Measurements from ENCODE around the gene NACA. TPM values are rescaled to one million over a fixed set of nuclear protein-coding genes. Genes with fewer than 3 reads are reported as not detected.
"Not testable (repeated sequence)": the region's sequence is repeated elsewhere in the genome, so short reads cannot be mapped to it uniquely, and the experiment has no call there.

NACA gene
- polyA plus RNA-seq (ENCODE audit: insufficient read length in 12 of 12), result 1,000 to 10,000 TPM in 11 of 12 donors, 100 to 1,000 TPM in 1; 260 to 2,150 (median 1,740) TPM
- long read RNA-seq, donor 1, transcript NACA-202 (8 exons, 1,059 nt), result minor isoform, 26 of 1,287 reads
- long read RNA-seq, donor 1, transcript NACA-217 (3 exons, 544 nt), result minor isoform, 8 of 1,287 reads
- long read RNA-seq, donor 1, transcript NACA-204 (8 exons, 802 nt), result minor isoform, 36 of 1,287 reads
- long read RNA-seq, donor 1, transcript NACA-201 (8 exons, 2,690 nt), result major isoform, 746 of 1,287 reads
- long read RNA-seq, donor 1, partial matches to known transcripts, result 430 of 1,287 reads
- long read RNA-seq, donor 1, other reads (novel, unspliced or antisense), result 27 of 1,287 reads
- long read RNA-seq, donor 2, transcript NACA-204 (8 exons, 802 nt), result minor isoform, 16 of 972 reads
- long read RNA-seq, donor 2, transcript NACA-201 (8 exons, 2,690 nt), result major isoform, 392 of 972 reads
- long read RNA-seq, donor 2, transcript NACA-202 (8 exons, 1,059 nt), result minor isoform, 13 of 972 reads
- long read RNA-seq, donor 2, partial matches to known transcripts, result 490 of 972 reads
- long read RNA-seq, donor 2, other reads (novel, unspliced or antisense), result 53 of 972 reads
- long read RNA-seq, donor 3, transcript NACA-202 (8 exons, 1,059 nt), result minor isoform, 8 of 375 reads
- long read RNA-seq, donor 3, transcript NACA-201 (8 exons, 2,690 nt), result major isoform, 168 of 375 reads
- long read RNA-seq, donor 3, transcript NACA-204 (8 exons, 802 nt), result minor isoform, 5 of 375 reads
- long read RNA-seq, donor 3, partial matches to known transcripts, result 178 of 375 reads
- long read RNA-seq, donor 3, other reads (novel, unspliced or antisense), result 8 of 375 reads
- long read RNA-seq, donor 4, transcript NACA-204 (8 exons, 802 nt), result minor isoform, 9 of 335 reads
- long read RNA-seq, donor 4, transcript NACA-201 (8 exons, 2,690 nt), result major isoform, 171 of 335 reads
- long read RNA-seq, donor 4, transcript NACA-202 (8 exons, 1,059 nt), result minor isoform, 5 of 335 reads
- long read RNA-seq, donor 4, partial matches to known transcripts, result 148 of 335 reads
- long read RNA-seq, donor 4, other reads (novel, unspliced or antisense), result 0 of 335 reads
- long read RNA-seq, donor 5, result 0 reads
- long read RNA-seq, donor 6, transcript NACA-217 (3 exons, 544 nt), result minor isoform, 5 of 460 reads
- long read RNA-seq, donor 6, transcript NACA-202 (8 exons, 1,059 nt), result minor isoform, 7 of 460 reads
- long read RNA-seq, donor 6, transcript NACA-204 (8 exons, 802 nt), result minor isoform, 15 of 460 reads
- long read RNA-seq, donor 6, transcript NACA-201 (8 exons, 2,690 nt), result major isoform, 229 of 460 reads
- long read RNA-seq, donor 6, partial matches to known transcripts, result 189 of 460 reads
- long read RNA-seq, donor 6, other reads (novel, unspliced or antisense), result 10 of 460 reads
- long read RNA-seq, donor 7, transcript NACA-204 (8 exons, 802 nt), result minor isoform, 16 of 410 reads
- long read RNA-seq, donor 7, transcript NACA-201 (8 exons, 2,690 nt), result major isoform, 213 of 410 reads
- long read RNA-seq, donor 7, transcript NACA-202 (8 exons, 1,059 nt), result minor isoform, 11 of 410 reads
- long read RNA-seq, donor 7, partial matches to known transcripts, result 154 of 410 reads
- long read RNA-seq, donor 7, other reads (novel, unspliced or antisense), result 10 of 410 reads
- long read RNA-seq, donor 8, transcript NACA-202 (8 exons, 1,059 nt), result minor isoform, 19 of 745 reads
- long read RNA-seq, donor 8, transcript NACA-201 (8 exons, 2,690 nt), result major isoform, 315 of 745 reads
- long read RNA-seq, donor 8, transcript NACA-204 (8 exons, 802 nt), result minor isoform, 21 of 745 reads
- long read RNA-seq, donor 8, partial matches to known transcripts, result 349 of 745 reads
- long read RNA-seq, donor 8, other reads (novel, unspliced or antisense), result 38 of 745 reads
- long read RNA-seq, donor 9, transcript NACA-204 (8 exons, 802 nt), result minor isoform, 13 of 567 reads
- long read RNA-seq, donor 9, transcript NACA-202 (8 exons, 1,059 nt), result minor isoform, 13 of 567 reads
- long read RNA-seq, donor 9, transcript NACA-201 (8 exons, 2,690 nt), result major isoform, 303 of 567 reads
- long read RNA-seq, donor 9, partial matches to known transcripts, result 212 of 567 reads
- long read RNA-seq, donor 9, other reads (novel, unspliced or antisense), result 17 of 567 reads
- long read RNA-seq, donor 10, transcript NACA-204 (8 exons, 802 nt), result minor isoform, 17 of 654 reads
- long read RNA-seq, donor 10, transcript NACA-201 (8 exons, 2,690 nt), result major isoform, 313 of 654 reads
- long read RNA-seq, donor 10, transcript NACA-202 (8 exons, 1,059 nt), result minor isoform, 11 of 654 reads
- long read RNA-seq, donor 10, partial matches to known transcripts, result 296 of 654 reads
- long read RNA-seq, donor 10, other reads (novel, unspliced or antisense), result 14 of 654 reads
- long read RNA-seq, donor 11, transcript NACA-204 (8 exons, 802 nt), result minor isoform, 26 of 985 reads
- long read RNA-seq, donor 11, transcript NACA-201 (8 exons, 2,690 nt), result major isoform, 520 of 985 reads
- long read RNA-seq, donor 11, transcript NACA-202 (8 exons, 1,059 nt), result minor isoform, 18 of 985 reads
- long read RNA-seq, donor 11, partial matches to known transcripts, result 361 of 985 reads
- long read RNA-seq, donor 11, other reads (novel, unspliced or antisense), result 48 of 985 reads

GRCh38 chr12:56724972-56725722, at the start of gene NACA:
Gene NACA (minus strand): TSS chr12:56725299. CDS start chr12:56724521, 778 bp downstream.
- DNase-seq, result peak; percentile 98

- DNase-seq, result no peak
These were observed 48.0 kb upstream of the NACA start for GRCh38 chr12:56773113-56773512.

- DNase-seq, result no peak
These were observed 47.5 kb upstream of the NACA start for GRCh38 chr12:56772625-56773024.

GRCh38 chr12:56769868-56770267, 44.8 kb upstream of the NACA start:
- no peak for DNase-seq

- no peak for DNase-seq
These were observed 43.3 kb upstream of the NACA start for GRCh38 chr12:56768424-56768823.

GRCh38 chr12:56766535-56766934, 41.4 kb upstream of the NACA start:
- peak; percentile 14 for DNase-seq

- no peak for DNase-seq
These were observed 38.9 kb upstream of the NACA start for GRCh38 chr12:56763753-56764657.

GRCh38 chr12:56761812-56762211, 36.7 kb upstream of the NACA start:
- no peak for DNase-seq

GRCh38 chr12:56760460-56760859, 35.4 kb upstream of the NACA start:
- no peak for DNase-seq

- no peak for DNase-seq
These were observed 34.3 kb upstream of the NACA start for GRCh38 chr12:56759263-56759908.

- no peak for DNase-seq
These were observed 33.7 kb upstream of the NACA start for GRCh38 chr12:56758728-56759262.

- DNase-seq, result not testable (repeated sequence)
These were observed 32.9 kb upstream of the NACA start for GRCh38 chr12:56757971-56758370.

GRCh38 chr12:56753566-56753965, 28.5 kb upstream of the NACA start:
- DNase-seq, result no peak

GRCh38 chr12:56751712-56752598, 26.9 kb upstream of the NACA start, which contains the start of gene PRIM1:
Gene PRIM1 (minus strand): TSS chr12:56752323. CDS start chr12:56752298, 25 bp downstream.
- DNase-seq, result peak; percentile 86

- DNase-seq, result not testable (repeated sequence)
These were observed 25.5 kb upstream of the NACA start for GRCh38 chr12:56750596-56750995.

All from muscle of arm (tissue), 14 donors.